ENCODE data around the gene MMD. TPM values are rescaled to one million over a fixed set of nuclear protein-coding genes. Genes with fewer than 3 reads are reported as not detected.

The MMD gene
- total and polyA plus RNA-seq, 9 of the 15 experiments (the other 6 are each of a cell fraction or from before 2014, with no cell fraction given): 3.1 to 18.9 (median 10.7) TPM

- Histone ChIP-seq H3K9me3 (replicated peaks; ENCODE audit: control insufficient read depth, insufficient read depth, low read depth, low read length) (no peaks in the 10 kb centered on the region), H3K27me3 (ENCODE audit: control insufficient read depth in 2 of 2, insufficient read depth in 2 of 2, low read length in 2 of 2) (no peaks in the 10 kb centered on the region), H3K9me1 (ENCODE audit: control insufficient read depth, insufficient read depth, low read length) (no peaks in the 10 kb centered on the region), H3K9ac (ENCODE audit: insufficient read depth in 1 of 2, low read depth in 2 of 2, low read length in 2 of 2) (no peak overlapping the region), H2AFZ (ENCODE audit: low read depth, low read length) (no peak overlapping the region), H3K4me2 (ENCODE audit: insufficient read depth, low read length) (no peak overlapping the region), H3K4me3 (no peak overlapping the region), H3K27ac (ENCODE audit: extremely low read depth, low read depth, low read length) (no peak overlapping the region), H3K79me2 (ENCODE audit: control insufficient read depth, insufficient read depth, low read length) (no peaks in the 10 kb centered on the region), H3K36me3 (ENCODE audit: control insufficient read depth, insufficient read depth, low read length) (peaks cover 3% of the 10 kb centered on the region; the same call in 1 of the 3 replicates), H3K4me1 (replicated peaks in 1 of 2; ENCODE audit: control insufficient read depth in 2 of 2, insufficient read depth in 2 of 2, low read length in 2 of 2) (peaks cover 0 to 3% of the 10 kb centered on the region in 2 experiments; a peak in 2 of 5 replicates), H4K20me1 (replicated peaks; ENCODE audit: control insufficient read depth, insufficient read depth, low read length) (no peaks in the 10 kb centered on the region)
- no TSS peak for BruUV-seq (replicated peaks)
- FAIRE-seq (no peak), DNase-seq (ENCODE audit: extremely low read depth in 1 of 4, low spot score in 3 of 4) (no peak), ATAC-seq (no peak)
- POLR2A ChIA-PET: interaction anchor here (0.6 to 1.0 kb wide), 2 partner anchors 14 to 18 kb away, joined by 3 to 4 read pairs; no protein-coding TSS in a partner anchor
- 66% methylated on average over 4 of the region's 4 CpGs for WGBS (ENCODE audit: insufficient coverage, low coverage, missing lambda C conversion rate)
- in situ Hi-C loops (cut with MboI): no loop called here
- TF ChIP-seq L3MBTL2 (IDR thresholded peaks at IDR 0.05): no peak
- TF ChIP-seq PURB (CRISPR knock-in tag; IDR thresholded peaks at IDR 0.05; ENCODE audit: low read depth): no peak
- TF ChIP-seq STAT5B (CRISPR knock-in tag; IDR thresholded peaks at IDR 0.05): no peak
- TF ChIP-seq ZNF75A (CRISPR knock-in tag; IDR thresholded peaks at IDR 0.05): no peak
- no peak for TF ChIP-seq ZNF79 (CRISPR knock-in tag; IDR thresholded peaks at IDR 0.05; ENCODE audit: low read depth)
- CTCF ChIA-PET (ENCODE audit: low intra/inter-chr PET ratio): no interaction called here
- intact Hi-C loops (cut with micrococcal nuclease): no loop called here
Measured at GRCh38 chr17:55391244-55391757, 30.3 kb downstream of the MMD start.

DNA sequence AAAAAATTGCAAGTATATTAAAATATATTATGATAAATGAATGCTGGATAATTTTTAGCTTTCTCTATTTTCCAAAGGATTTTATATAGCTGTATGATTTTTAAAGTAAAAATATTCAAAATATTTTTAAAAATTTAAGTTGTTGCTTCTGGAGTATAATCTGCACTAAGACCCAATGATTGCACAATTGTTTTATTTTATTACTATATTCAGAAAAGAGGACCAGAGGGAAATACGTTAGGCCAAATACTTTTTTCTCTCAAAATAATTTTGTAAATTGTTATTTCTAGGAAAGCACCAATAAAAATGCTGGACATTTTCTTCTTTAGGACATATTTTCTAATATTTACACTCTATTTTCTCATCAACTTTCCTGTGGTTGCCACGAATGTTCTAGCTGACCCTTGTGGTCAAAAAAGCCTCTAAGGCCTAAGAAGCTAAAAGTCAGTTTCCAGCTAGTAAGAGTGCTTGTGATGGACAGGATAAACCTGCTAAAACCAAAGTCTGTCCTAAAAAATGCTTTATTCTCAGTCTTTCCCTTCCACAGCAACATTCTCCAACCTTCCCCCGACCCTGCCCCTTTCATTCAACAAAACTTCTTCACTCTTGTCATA lies 31.2 kb downstream of the MMD start:
- Histone ChIP-seq H3K4me1 (replicated peaks in 1 of 2; ENCODE audit: control insufficient read depth in 2 of 2, insufficient read depth in 2 of 2, low read length in 2 of 2) (peaks cover 0 to 3% of the 10 kb centered on the region in 2 experiments; a peak in 2 of 5 replicates), H3K9me1 (ENCODE audit: control insufficient read depth, insufficient read depth, low read length) (no peaks in the 10 kb centered on the region), H3K36me3 (ENCODE audit: control insufficient read depth, insufficient read depth, low read length) (peaks cover 3% of the 10 kb centered on the region; the same call in 1 of the 3 replicates), H3K4me3 (no peak overlapping the region), H3K9me3 (replicated peaks; ENCODE audit: control insufficient read depth, insufficient read depth, low read depth, low read length) (no peaks in the 10 kb centered on the region), H3K4me2 (ENCODE audit: insufficient read depth, low read length) (no peak overlapping the region), H3K27ac (ENCODE audit: extremely low read depth, low read depth, low read length) (no peak overlapping the region), H3K79me2 (ENCODE audit: control insufficient read depth, insufficient read depth, low read length) (no peaks in the 10 kb centered on the region), H2AFZ (ENCODE audit: low read depth, low read length) (no peak overlapping the region), H4K20me1 (replicated peaks; ENCODE audit: control insufficient read depth, insufficient read depth, low read length) (no peaks in the 10 kb centered on the region), H3K9ac (ENCODE audit: insufficient read depth in 1 of 2, low read depth in 2 of 2, low read length in 2 of 2) (no peak overlapping the region), H3K27me3 (ENCODE audit: control insufficient read depth in 2 of 2, insufficient read depth in 2 of 2, low read length in 2 of 2) (no peaks in the 10 kb centered on the region)
- ATAC-seq: no peak
- 34% methylated on average over 3 of the region's 3 CpGs for WGBS (ENCODE audit: insufficient coverage, low coverage, missing lambda C conversion rate)
- BruUV-seq (replicated peaks): no TSS peak
- intact Hi-C loops (cut with micrococcal nuclease) (no loop called here), in situ Hi-C loops (cut with MboI) (no loop called here)
- FAIRE-seq: no peak
- no peak for DNase-seq (ENCODE audit: extremely low read depth in 1 of 4, low spot score in 3 of 4)
- ChIA-PET CTCF (ENCODE audit: low intra/inter-chr PET ratio) (no interaction called here), POLR2A (interaction anchor here (1.6 kb wide), 2 partner anchors 9 to 16 kb away, joined by 4 to 5 read pairs; no protein-coding TSS in a partner anchor)
- no peak for TF ChIP-seq CEBPG (CRISPR knock-in tag; IDR thresholded peaks at IDR 0.05)
- peak in 1 of 2 experiments; percentile 61; a peak in 2 of 4 replicates for TF ChIP-seq CEBPG (tag; conservative IDR thresholded peaks at IDR 0.05 in 1 of 2, IDR thresholded peaks at IDR 0.05 in 1 of 2)
- no peak for TF ChIP-seq ZNF444 (CRISPR knock-in tag; IDR thresholded peaks at IDR 0.05)
- TF ChIP-seq CEBPB (tag; IDR thresholded peaks at IDR 0.05): peak; percentile 25

Data from K562 (cell line).